ENCODE results near the gene SCGB1A1. TPM values are rescaled to one million over a fixed set of nuclear protein-coding genes. Genes with fewer than 3 reads are reported as not detected.

Gene SCGB1A1
- total and polyA plus RNA-seq, 5 experiments from 2014 or later = not detected

DNA sequence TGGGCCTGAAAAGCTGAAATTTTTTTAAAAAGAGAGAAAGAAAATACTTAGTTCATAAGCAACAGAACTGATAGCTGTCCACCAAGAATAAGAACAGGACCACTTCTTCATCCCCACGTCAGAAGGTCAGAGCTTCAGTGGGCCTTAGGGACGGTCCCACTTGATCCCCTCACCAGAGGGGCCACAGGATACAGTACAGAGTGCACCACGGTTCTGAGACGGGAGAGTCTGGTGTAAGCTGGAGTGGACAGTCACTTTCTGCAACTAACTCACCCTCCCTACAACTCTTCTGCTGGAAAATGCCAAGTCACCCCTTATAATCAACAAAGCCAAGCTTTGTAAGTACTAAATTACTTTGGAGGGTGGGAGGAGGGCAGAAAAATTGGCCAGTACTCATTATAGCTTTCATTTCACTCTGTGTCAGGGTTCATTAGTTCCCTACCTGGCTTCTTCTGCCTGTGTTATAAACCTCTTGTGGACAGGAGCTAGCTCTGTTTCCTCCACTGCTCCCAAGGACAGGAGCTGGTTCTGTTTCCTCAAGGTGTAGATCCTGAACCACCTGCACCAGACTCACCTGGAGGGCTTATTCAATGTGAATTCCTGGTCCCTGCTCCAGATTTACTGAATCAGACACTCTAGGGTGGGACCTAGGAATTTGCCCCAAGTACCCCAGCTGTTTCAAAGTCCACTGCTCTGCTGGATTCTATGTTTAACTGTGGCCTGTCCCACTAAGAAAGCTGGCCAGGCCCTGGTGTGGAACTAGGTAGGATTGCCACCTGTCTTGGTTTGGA is 39.6 kb downstream of the SCGB1A1 start:
- Mint-ChIP-seq H3K4me3 (no peak overlapping the region), H3K36me3 (no peaks in the 10 kb centered on the region), H3K9me3 (no peaks in the 10 kb centered on the region), H3K27me3 (no peaks in the 10 kb centered on the region), H3K4me1 (peaks cover 0 to 15% (median 1%) of the 10 kb centered on the region in 4 donors), H3K27ac (peak overlapping the region in 1 of 10 donors; percentile 15)
- POLR2A ChIA-PET = interaction anchor here (0.5 kb wide), 1 partner anchor 415 kb away, joined by 3 read pairs; no protein-coding TSS in a partner anchor
- DNase-seq (no peak), ATAC-seq (no peak)

DNA sequence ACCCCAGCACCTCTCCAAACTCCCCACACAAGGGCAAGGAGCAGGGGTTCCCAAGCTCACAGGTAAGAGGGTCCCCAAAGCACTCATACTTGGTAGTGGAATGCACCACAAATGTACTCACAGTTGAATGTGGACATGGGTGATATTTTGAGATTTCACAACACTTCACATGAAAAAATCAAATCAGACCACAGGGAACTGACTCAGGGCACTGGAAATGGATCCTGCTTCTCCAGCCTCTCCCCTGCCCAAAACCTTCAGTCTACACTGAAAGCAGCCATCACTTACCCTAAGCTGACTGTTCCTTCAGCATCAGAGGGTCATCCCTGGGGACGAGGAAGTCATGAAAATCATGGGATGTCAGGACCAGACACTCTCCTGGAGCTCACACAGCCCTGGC is 40.2 kb downstream of the SCGB1A1 start:
- POLR2A ChIA-PET = no interaction called here
- peaks cover 0 to 16% (median 1%) of the 10 kb centered on the region in 4 donors for H3K4me1 Mint-ChIP-seq
- H3K36me3 Mint-ChIP-seq = no peaks in the 10 kb centered on the region
- H3K4me3 Mint-ChIP-seq = no peak overlapping the region
- ATAC-seq = no peak
- H3K27me3 Mint-ChIP-seq = no peaks in the 10 kb centered on the region
- DNase-seq = no peak
- H3K9me3 Mint-ChIP-seq = no peaks in the 10 kb centered on the region
- no peak overlapping the region for H3K27ac Mint-ChIP-seq

DNA sequence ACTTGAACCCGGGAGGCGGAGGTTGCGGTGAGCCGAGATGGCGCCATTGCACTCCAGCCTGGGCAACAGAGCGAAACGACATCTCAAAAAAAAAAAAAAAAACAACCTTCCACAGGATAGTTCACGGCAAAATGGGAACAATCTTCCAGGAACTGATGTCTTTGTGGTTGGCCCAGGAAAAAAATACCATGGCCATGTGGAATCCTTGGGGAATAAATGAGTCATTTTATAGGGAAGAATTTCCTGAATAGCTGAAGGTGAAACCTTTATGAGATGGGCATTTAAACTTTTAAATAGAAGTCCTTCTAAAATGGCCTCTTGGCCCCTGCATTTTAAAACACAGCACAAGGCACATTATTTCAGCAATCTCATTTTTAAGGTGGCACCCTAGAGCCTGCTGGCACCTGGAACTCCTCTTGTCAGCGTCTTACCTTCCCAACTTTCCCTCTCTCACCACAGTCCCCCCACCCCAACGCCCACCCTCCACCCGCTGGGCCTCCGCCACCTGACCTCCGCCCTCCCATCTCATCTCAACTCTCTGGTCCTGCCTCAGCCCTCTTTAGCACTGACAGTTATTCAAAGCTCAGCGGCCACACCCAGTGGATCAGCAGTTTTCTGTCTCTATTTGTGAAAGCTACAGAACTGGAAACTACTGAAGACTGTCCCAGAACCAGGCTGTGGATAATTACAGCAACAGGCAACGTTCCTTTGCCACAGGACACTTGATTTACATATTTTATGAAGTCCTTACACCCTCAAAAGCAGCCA is 43.1 kb downstream of the SCGB1A1 start:
- Mint-ChIP-seq H3K27me3 (no peaks in the 10 kb centered on the region), H3K9me3 (no peaks in the 10 kb centered on the region), H3K36me3 (no peaks in the 10 kb centered on the region), H3K4me1 (peaks cover 0 to 16% (median 1%) of the 10 kb centered on the region in 4 donors), H3K27ac (no peak overlapping the region), H3K4me3 (no peak overlapping the region)
- DNase-seq = no peak
- ATAC-seq = no peak
- POLR2A ChIA-PET = no interaction called here

DNA sequence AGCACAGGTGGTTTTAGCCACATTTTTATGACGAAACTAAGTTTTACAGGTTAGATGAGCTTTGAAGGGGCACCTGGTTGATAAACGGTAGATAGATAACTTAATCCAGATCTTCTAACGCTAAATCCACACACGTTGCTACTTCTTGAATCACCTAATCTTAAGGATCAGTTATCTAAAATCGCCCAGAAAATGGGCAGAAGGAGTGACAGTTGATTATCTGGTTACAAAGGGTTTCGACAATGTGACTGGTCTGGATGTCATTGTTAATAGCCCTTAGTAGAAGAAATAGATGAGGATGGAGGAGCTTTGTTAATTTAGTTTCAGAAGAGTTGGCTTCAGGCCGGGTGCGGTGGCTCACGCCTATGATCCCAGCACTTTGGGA is 43.7 kb downstream of the SCGB1A1 start:
- ATAC-seq (no peak), DNase-seq (no peak)
- H3K27me3 Mint-ChIP-seq = no peaks in the 10 kb centered on the region
- no peaks in the 10 kb centered on the region for H3K36me3 Mint-ChIP-seq
- no peaks in the 10 kb centered on the region for H3K9me3 Mint-ChIP-seq
- POLR2A ChIA-PET = no interaction called here
- peaks cover 0 to 16% (median 1%) of the 10 kb centered on the region in 4 donors for H3K4me1 Mint-ChIP-seq
- H3K27ac Mint-ChIP-seq = no peak overlapping the region
- H3K4me3 Mint-ChIP-seq = no peak overlapping the region

DNA sequence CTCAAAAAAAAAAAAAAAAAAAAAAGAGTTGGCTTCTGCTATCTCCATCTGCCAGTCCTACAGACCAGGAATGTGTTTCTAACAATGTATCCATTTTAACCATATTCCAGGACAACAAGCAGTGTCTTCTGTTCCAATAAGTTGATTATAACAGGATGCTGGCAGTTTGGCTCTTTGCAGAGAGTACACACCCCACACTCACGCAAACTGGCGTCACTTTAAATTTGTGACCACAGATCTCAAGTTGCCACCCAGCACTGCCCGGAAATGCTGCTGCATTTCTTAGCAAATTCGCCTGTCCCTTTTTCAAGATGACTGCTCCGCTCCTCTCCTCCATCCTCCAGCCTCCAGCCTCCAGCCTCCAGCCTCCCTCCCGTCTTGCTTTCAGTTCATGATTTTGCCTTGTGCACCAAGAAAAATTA is 44.3 kb downstream of the SCGB1A1 start:
- Mint-ChIP-seq H3K4me1 (peaks cover 0 to 13% (median 1%) of the 10 kb centered on the region in 4 donors), H3K4me3 (peak overlapping the region in 1 of 10 donors; percentile 71), H3K27me3 (no peaks in the 10 kb centered on the region), H3K36me3 (no peaks in the 10 kb centered on the region), H3K9me3 (no peaks in the 10 kb centered on the region), H3K27ac (peak overlapping the region in 1 of 10 donors; percentile 64)
- DNase-seq = no peak
- POLR2A ChIA-PET = no interaction called here
- no peak for ATAC-seq

DNA sequence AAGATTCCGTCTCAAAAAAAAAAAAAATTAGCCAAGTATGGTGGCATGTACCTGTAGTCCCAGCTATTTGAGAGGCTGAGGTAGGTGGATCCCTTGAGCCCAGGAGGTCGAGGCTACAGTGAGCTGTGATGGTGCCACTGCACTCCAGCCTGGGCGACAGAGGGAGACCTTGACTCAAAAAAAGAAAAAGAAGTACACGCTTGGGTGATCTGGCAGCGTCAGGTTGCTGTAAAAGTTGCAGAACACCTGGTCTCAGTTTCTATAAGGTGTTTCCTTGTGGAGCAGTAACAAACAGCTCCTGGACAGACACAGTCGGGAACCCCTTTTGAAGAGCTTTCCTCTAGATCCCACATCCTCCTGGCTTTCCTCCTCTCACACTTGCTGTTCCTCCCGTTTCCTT is 45.8 kb downstream of the SCGB1A1 start:
- H3K27ac Mint-ChIP-seq = peak overlapping the region in 1 of 10 donors; percentile 37
- no peaks in the 10 kb centered on the region for H3K36me3 Mint-ChIP-seq
- DNase-seq (no peak), ATAC-seq (no peak)
- POLR2A ChIA-PET = no interaction called here
- no peak overlapping the region for H3K4me3 Mint-ChIP-seq
- no peaks in the 10 kb centered on the region for H3K27me3 Mint-ChIP-seq
- peaks cover 0 to 12% (median 2%) of the 10 kb centered on the region in 4 donors for H3K4me1 Mint-ChIP-seq
- H3K9me3 Mint-ChIP-seq = no peaks in the 10 kb centered on the region

DNA sequence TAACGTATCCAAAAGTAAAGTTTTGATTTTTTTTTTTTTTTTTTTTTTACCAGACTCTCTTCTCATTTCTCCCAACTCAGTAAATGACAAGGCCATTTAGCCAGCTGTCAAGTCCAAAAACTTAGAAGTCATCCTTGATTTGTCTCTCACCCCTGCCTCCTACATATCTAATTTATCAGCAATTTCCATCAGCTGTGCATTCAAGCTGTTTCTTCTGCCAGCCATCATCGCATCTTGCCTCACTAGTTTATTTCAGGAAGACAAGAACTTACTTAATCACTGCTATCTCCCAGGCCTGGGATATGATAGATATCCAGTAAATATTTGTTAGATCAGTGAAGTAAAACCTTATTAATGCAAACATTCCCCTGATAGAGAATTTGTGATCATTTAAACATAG is 47.6 kb downstream of the SCGB1A1 start:
- Mint-ChIP-seq H3K4me1 (peaks cover 0 to 12% (median 2%) of the 10 kb centered on the region in 4 donors), H3K9me3 (no peaks in the 10 kb centered on the region), H3K27me3 (no peaks in the 10 kb centered on the region), H3K4me3 (no peak overlapping the region), H3K27ac (peak overlapping the region in 1 of 10 donors; percentile 3), H3K36me3 (no peaks in the 10 kb centered on the region)
- DNase-seq = no peak
- no peak for ATAC-seq
- POLR2A ChIA-PET = interaction anchor here (0.6 kb wide), 1 partner anchor 68 kb away, joined by 3 read pairs; no protein-coding TSS in a partner anchor

DNA sequence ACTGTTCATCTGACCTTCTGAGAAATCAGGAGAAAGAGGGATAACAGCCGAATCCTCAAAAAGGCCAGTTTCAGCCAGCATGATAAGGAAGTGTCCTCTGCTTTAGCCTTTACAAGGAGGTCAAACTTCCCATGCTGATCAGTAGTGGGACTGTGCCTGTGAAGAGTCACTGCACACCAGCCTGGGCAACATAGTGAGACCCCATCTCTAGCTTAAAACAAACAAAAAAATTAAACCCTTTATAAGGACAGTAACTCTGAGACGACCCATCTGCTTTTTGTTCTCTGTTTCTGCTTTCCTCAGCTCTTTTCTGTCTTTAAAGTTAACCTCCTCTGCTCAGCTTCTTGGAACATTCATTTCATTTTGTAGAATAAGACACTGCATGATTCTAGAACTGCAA is 49.7 kb downstream of the SCGB1A1 start:
- Mint-ChIP-seq H3K27me3 (no peaks in the 10 kb centered on the region), H3K36me3 (no peaks in the 10 kb centered on the region), H3K9me3 (no peaks in the 10 kb centered on the region), H3K4me1 (peaks cover 0 to 2% (median under 1%) of the 10 kb centered on the region in 4 donors), H3K4me3 (no peak overlapping the region), H3K27ac (no peak overlapping the region)
- DNase-seq (no peak), ATAC-seq (no peak)
- POLR2A ChIA-PET = no interaction called here

DNA sequence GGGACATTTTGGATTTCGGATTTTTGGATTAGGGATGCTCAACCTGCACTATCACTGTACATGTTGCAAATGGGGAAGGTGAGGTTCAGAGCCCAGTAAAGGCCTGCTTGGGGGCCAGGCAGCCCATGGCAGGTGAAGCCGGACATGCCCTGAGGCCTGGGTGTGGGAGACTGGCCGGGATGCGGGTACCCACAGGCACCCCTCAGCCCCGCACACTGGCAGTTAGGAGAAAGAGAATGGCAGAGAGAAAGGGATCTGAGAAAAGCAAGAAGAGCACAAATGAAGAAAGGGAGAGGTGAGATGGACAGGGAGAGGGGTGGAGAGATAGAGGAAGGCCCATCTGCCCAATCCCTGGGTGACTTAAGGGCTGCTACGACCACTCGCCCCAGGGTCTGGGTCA is 52.8 kb downstream of the SCGB1A1 start:
- H3K27me3 Mint-ChIP-seq = no peaks in the 10 kb centered on the region
- H3K4me1 Mint-ChIP-seq = peaks cover 0 to 2% (median 0%) of the 10 kb centered on the region in 4 donors
- no peaks in the 10 kb centered on the region for H3K36me3 Mint-ChIP-seq
- no peak overlapping the region for H3K4me3 Mint-ChIP-seq
- no peak for DNase-seq
- H3K27ac Mint-ChIP-seq = peak overlapping the region in 1 of 10 donors; percentile 38
- no peaks in the 10 kb centered on the region for H3K9me3 Mint-ChIP-seq
- POLR2A ChIA-PET = no interaction called here
- no peak for ATAC-seq

DNA sequence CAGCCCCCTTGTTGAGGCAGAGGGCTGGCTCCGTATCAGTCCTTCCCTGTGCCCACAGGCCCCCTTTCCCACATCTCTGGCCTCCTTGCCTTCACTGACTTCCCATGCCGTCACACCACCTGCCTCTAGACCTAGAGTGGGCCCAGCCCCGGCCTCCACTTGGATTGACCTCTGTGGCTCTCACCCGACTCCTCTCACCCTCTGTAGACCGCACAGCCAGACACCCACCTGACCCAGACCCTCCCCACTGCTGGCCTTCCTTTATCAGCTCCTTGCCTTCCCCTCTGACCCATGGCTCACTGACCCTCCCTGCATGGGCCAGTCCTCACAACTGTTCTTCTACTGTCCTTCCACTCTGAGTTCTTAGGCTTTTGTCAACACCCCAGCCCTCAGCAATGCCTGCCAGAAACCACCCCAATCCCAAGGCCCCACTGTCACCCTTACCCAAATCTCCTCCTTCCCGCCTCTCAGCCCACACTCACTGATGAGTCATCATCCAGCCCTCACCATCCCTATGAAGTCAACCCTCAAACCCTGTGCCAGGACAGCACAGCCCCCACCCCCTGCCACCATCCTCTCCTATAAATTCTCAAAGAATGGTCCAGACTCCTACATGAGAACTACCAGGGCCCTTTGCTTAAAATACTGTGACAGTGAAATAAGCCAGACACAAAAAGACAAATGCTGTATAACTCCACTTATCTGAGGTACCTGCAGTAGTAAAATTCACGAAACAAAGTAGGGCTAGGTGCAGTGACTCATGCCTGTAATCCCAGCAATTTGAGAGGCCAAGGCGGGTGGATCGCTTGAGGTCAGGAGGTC is 53.4 kb downstream of the SCGB1A1 start:
- no peaks in the 10 kb centered on the region for H3K9me3 Mint-ChIP-seq
- H3K4me3 Mint-ChIP-seq = no peak overlapping the region
- peaks cover 0 to 2% (median 0%) of the 10 kb centered on the region in 4 donors for H3K4me1 Mint-ChIP-seq
- no peak for DNase-seq
- no peak for ATAC-seq
- peak overlapping the region in 2 of 10 donors; percentile 58 to 60 for H3K27ac Mint-ChIP-seq
- no peaks in the 10 kb centered on the region for H3K36me3 Mint-ChIP-seq
- POLR2A ChIA-PET = no interaction called here
- H3K27me3 Mint-ChIP-seq = no peaks in the 10 kb centered on the region
